NB4 (cell line): ENCODE measurements around the gene SMCO2.

Experiments
- CTCF ChIP-seq: IDR thresholded peaks from one replicate; pipeline ENCODE4 v1.5.1; 2012; ENCODE audit warnings: low read depth, low read length
- MAX ChIP-seq: IDR thresholded peaks from 2 replicates; pipeline ENCODE4 v1.6.1; 2011; ENCODE audit warnings: low read depth, low read length
- MYC ChIP-seq: IDR thresholded peaks from 2 replicates; pipeline ENCODE4 v1.6.1; 2011; ENCODE audit warnings: low read depth, low read length
- POLR2A ChIP-seq: IDR thresholded peaks from 2 replicates; pipeline ENCODE4 v1.6.1; 2011; ENCODE audit warnings: mild to moderate bottlenecking; ENCODE audit not compliant: insufficient read length; ENCODE audit errors: extremely low read depth

- TF ChIP-seq MAX: no peak
- TF ChIP-seq POLR2A: no peak
- no peak for TF ChIP-seq CTCF
- TF ChIP-seq MYC: no peak
Measured at GRCh38 chr12:27436768-27437167, 9.8 kb upstream of the SMCO2 start.
